Ovary (tissue), 3 donors: ENCODE data around the gene SYT8.

Experiments
- EP300 ChIP-seq: sonication (generic); formaldehyde crosslinking; IDR thresholded peaks from one replicate; pipeline ENCODE4 v1.6.1; 2017; ENCODE audit warnings: antibody characterized with exemption
- TF ChIP-seq, protein P1 (sequence below), 3 donors: fragments of 450-650 bp in 2 of 3; fragments of 200-600 bp in 1 of 3; IDR thresholded peaks; one replicate each; pipeline versions ENCODE4 v1.5.1 to v1.8.0; 2016 to 2022; ENCODE audit warnings: antibody characterized with exemption in 3 of 3, mild to moderate bottlenecking in 1 of 3
- donor health status: DM: no; HTN: no; CAD: no.

DNA sequence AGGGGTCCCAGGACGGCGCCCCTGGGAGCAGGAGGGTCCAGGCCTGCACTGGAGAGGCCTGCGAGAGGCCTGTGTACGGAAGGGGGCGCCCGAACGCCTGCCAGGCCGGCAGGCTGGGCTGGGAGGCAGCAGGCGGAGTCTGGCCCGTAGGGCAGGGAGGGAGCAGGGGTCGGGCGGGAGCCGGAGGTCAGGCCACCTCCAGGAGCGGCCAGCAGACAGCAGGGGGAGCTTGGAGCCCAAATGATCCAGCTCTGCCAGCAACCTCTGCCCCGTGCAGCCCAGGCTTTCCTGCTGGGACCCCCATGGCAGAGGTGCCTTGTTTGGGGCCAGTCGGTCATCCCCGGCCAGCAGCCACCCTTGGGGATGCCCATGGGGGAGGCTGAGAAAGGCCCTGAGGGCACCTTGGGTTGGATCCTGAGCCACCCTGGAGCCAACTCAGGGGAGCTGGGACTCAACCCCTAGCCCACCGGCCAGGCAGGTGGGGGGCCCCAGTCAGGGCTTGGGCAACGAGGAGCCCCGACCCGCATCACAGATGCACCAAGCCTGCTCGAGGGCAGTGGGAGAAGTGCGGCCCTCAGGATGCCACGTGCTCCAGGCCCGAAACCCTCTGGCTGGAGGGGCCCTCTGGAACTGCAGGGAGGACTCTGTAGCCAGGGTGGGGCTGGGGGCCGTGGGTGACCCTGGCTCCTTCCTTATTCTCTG lies 9.6 kb upstream of the SYT8 start:
- TF ChIP-seq, protein P1, sequence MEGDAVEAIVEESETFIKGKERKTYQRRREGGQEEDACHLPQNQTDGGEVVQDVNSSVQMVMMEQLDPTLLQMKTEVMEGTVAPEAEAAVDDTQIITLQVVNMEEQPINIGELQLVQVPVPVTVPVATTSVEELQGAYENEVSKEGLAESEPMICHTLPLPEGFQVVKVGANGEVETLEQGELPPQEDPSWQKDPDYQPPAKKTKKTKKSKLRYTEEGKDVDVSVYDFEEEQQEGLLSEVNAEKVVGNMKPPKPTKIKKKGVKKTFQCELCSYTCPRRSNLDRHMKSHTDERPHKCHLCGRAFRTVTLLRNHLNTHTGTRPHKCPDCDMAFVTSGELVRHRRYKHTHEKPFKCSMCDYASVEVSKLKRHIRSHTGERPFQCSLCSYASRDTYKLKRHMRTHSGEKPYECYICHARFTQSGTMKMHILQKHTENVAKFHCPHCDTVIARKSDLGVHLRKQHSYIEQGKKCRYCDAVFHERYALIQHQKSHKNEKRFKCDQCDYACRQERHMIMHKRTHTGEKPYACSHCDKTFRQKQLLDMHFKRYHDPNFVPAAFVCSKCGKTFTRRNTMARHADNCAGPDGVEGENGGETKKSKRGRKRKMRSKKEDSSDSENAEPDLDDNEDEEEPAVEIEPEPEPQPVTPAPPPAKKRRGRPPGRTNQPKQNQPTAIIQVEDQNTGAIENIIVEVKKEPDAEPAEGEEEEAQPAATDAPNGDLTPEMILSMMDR (IDR thresholded peaks at IDR 0.05) = no peak
- no peak for TF ChIP-seq EP300
